Upper lobe of right lung (tissue), 1 donor: ENCODE measurements around the gene KRT33B. TPM values are rescaled to one million over a fixed set of nuclear protein-coding genes. Genes with fewer than 3 reads are reported as not detected.

Experiments used
- ATAC-seq: fragments of 200-7000 bp; cut with Tn5 transposase; one replicate; pipeline ENCODE4 v1.9.1; 2020; ENCODE audit warnings: mild to moderate bottlenecking, moderate library complexity
- DNase-seq: peaks from one replicate; pipeline ENCODE4 v3.0.0-alpha.2; 2020
- H3K27ac ChIP-seq: fragments of 200-600 bp; one replicate; pipeline ENCODE4 v1.8.0; 2022
- H3K27me3 ChIP-seq: fragments of 200-600 bp; one replicate; pipeline ENCODE4 v1.8.0; 2022; ENCODE audit warnings: mild to moderate bottlenecking
- H3K36me3 ChIP-seq: fragments of 200-600 bp; one replicate; pipeline ENCODE4 v1.8.0; 2022
- H3K4me1 ChIP-seq: fragments of 200-600 bp; one replicate; pipeline ENCODE4 v1.8.0; 2022
- H3K4me3 ChIP-seq: fragments of 200-600 bp; one replicate; pipeline ENCODE4 v1.8.0; 2022; ENCODE audit warnings: mild to moderate bottlenecking
- H3K9me3 ChIP-seq: fragments of 200-600 bp; one replicate; pipeline ENCODE4 v1.8.0; 2022
- intact Hi-C: fragments of 100-400 bp; cut with DNase I; formaldehyde crosslinking; loops from one replicate; pipeline ENCODE4 v1.11.0; 2022
- total RNA-seq: library from RNA; stranded (reverse); fragmentation: NEBNext Ultra II Directional; extraction: Animal tissue kit (Norgen Biotek cat#: 25700); gene quantifications from one replicate; pipeline ENCODE4 v1.2.1, GENCODE V29; 2021
- TF ChIP-seq, protein P1 (sequence below): fragments of 200-600 bp; IDR thresholded peaks from one replicate; pipeline ENCODE4 v1.8.0; 2022; ENCODE audit warnings: antibody characterized with exemption
- donor health status: DM: no; HTN: yes; CAD: no; lungs with severe emphysema.

The KRT33B gene
- total RNA-seq, 1 donor from 2014 or later = not detected

GRCh38 chr17:41393294-41393693, 23.7 kb upstream of the KRT33B start:
- TF ChIP-seq, protein P1, sequence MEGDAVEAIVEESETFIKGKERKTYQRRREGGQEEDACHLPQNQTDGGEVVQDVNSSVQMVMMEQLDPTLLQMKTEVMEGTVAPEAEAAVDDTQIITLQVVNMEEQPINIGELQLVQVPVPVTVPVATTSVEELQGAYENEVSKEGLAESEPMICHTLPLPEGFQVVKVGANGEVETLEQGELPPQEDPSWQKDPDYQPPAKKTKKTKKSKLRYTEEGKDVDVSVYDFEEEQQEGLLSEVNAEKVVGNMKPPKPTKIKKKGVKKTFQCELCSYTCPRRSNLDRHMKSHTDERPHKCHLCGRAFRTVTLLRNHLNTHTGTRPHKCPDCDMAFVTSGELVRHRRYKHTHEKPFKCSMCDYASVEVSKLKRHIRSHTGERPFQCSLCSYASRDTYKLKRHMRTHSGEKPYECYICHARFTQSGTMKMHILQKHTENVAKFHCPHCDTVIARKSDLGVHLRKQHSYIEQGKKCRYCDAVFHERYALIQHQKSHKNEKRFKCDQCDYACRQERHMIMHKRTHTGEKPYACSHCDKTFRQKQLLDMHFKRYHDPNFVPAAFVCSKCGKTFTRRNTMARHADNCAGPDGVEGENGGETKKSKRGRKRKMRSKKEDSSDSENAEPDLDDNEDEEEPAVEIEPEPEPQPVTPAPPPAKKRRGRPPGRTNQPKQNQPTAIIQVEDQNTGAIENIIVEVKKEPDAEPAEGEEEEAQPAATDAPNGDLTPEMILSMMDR = no peak
- Histone ChIP-seq H3K27me3 (peaks cover 4% of the 10 kb centered on the region), H3K4me1 (no peaks in the 10 kb centered on the region), H3K9me3 (no peaks in the 10 kb centered on the region), H3K36me3 (no peaks in the 10 kb centered on the region), H3K4me3 (no peak overlapping the region), H3K27ac (no peak overlapping the region)
- intact Hi-C loops = no loop called here
- ATAC-seq (no peak), DNase-seq (no peak)

DNA sequence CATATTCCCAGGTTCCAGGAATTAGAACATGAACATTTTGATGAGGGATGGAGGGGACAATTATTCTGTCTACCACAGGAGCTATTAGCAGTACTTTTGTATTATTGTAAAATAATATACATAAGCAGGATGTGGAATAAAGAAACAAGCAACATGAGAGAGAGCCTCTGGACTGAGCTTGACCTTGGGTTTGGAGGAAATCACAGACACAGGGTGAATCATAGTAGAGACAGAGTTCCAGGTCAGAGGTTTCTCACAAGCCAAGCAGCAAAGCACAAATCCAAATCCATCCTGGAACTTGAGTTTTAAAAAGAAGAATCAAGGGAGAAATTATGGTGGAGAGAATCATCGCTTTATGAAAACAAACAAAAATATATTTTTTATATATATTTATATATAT, 22.7 kb upstream of the KRT33B start:
- no peaks in the 10 kb centered on the region for H3K36me3 ChIP-seq
- no peak overlapping the region for H3K4me3 ChIP-seq
- ATAC-seq = no peak
- H3K9me3 ChIP-seq = no peaks in the 10 kb centered on the region
- intact Hi-C loops = no loop called here
- peaks cover 4% of the 10 kb centered on the region for H3K27me3 ChIP-seq
- no peaks in the 10 kb centered on the region for H3K4me1 ChIP-seq
- DNase-seq = no peak
- H3K27ac ChIP-seq = no peak overlapping the region
- TF ChIP-seq, protein P1 = no peak

GRCh38 chr17:41391535-41391934, 21.9 kb upstream of the KRT33B start:
- no peak for ATAC-seq
- intact Hi-C loops = no loop called here

DNA sequence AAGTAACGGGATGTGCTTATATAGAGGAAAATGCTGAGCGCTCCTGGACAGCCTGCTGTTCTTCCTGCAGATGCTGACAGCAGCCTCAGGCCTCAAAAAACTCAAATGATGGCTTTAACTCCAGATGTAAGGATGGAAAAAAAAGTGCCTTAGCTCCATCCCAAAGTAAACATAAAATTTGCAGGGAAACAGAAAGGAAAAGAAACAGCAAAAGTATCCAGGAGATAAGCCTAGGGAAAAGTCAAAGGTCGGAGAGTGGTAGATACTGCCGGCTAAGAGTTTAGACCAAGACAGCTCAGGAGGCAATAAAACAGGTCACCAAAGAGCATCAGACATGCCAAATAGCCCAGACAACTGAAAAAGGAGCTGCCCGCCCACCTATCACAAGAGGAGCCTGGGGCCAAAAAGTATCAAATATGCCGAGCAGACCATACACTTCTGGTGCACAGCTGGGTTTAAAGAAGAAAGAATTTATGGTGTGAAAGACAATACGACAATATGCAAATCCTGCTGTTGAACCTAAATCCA, 20.9 kb upstream of the KRT33B start:
- H3K9me3 ChIP-seq = peaks cover 9% of the 10 kb centered on the region
- ATAC-seq = no peak
- no peaks in the 10 kb centered on the region for H3K36me3 ChIP-seq
- TF ChIP-seq, protein P1 = no peak
- intact Hi-C loops = no loop called here
- H3K27me3 ChIP-seq = peaks cover 8% of the 10 kb centered on the region
- H3K4me3 ChIP-seq = no peak overlapping the region
- no peak overlapping the region for H3K27ac ChIP-seq
- no peaks in the 10 kb centered on the region for H3K4me1 ChIP-seq
- DNase-seq = no peak

More at GRCh38 chr17:41391535-41391934, 21.9 kb upstream of the KRT33B start:
- peaks cover 4% of the 10 kb centered on the region for H3K27me3 ChIP-seq
- no peaks in the 10 kb centered on the region for H3K4me1 ChIP-seq
- DNase-seq = no peak
- no peaks in the 10 kb centered on the region for H3K36me3 ChIP-seq
- H3K4me3 ChIP-seq = no peak overlapping the region
- H3K9me3 ChIP-seq = peaks cover 4% of the 10 kb centered on the region
- TF ChIP-seq, protein P1 = no peak
- H3K27ac ChIP-seq = no peak overlapping the region

DNA sequence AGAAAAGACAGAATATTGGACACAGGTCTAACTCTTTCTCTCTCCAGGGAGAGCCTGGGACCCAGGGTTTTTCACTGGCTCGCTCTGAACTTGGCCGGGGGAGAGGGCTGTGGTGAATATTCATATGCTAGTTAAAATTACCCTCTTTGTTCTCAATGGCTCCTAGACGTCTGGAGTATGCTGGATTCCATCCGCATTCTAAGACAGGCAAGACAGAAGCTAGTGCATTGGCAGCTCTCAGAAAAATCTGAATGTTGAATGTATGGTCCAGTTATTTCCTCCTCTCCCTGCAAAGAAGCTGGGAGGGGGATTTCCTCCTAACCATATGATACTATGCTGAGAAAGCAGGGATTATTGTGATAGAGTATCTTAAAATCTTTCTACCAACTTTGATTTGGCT, 18.1 kb upstream of the KRT33B start:
- no peak for DNase-seq
- Histone ChIP-seq H3K9me3 (peaks cover 9% of the 10 kb centered on the region), H3K27me3 (peaks cover 9% of the 10 kb centered on the region), H3K36me3 (no peaks in the 10 kb centered on the region), H3K4me1 (no peaks in the 10 kb centered on the region), H3K27ac (no peak overlapping the region), H3K4me3 (no peak overlapping the region)
- intact Hi-C loops = no loop called here
- TF ChIP-seq, protein P1 = no peak
- ATAC-seq = no peak

GRCh38 chr17:41386227-41386626, 16.6 kb upstream of the KRT33B start:
- DNase-seq (no peak), ATAC-seq (no peak)
- intact Hi-C loops = no loop called here
- TF ChIP-seq, protein P1 = no peak
- H3K27me3 ChIP-seq = peaks cover 9% of the 10 kb centered on the region
- H3K27ac ChIP-seq = no peak overlapping the region
- no peaks in the 10 kb centered on the region for H3K36me3 ChIP-seq
- no peak overlapping the region for H3K4me3 ChIP-seq
- H3K9me3 ChIP-seq = peaks cover 9% of the 10 kb centered on the region
- no peaks in the 10 kb centered on the region for H3K4me1 ChIP-seq
